ENCODE results near the gene PM20D2.

Gene PM20D2

GRCh38 chr6:89139509-89140346, 6.1 kb upstream of the PM20D2 start (continued):
- TF ChIP-seq HIC1 (tag by site-specific recombination; IDR thresholded peaks at IDR 0.05) = peak; percentile 65; the same call in 1 of the 2 replicates
- no peak for TF ChIP-seq PRDM2 (tag by site-specific recombination; IDR thresholded peaks at IDR 0.05; ENCODE audit: borderline replicate concordance)
- TF ChIP-seq PRDM1 (tag by site-specific recombination; IDR thresholded peaks at IDR 0.05) = peak; percentile 90
- 0 out of 2 replicates have a peak, but pooled peaks have one; percentile 42 for TF ChIP-seq ZNF518A (tag by site-specific recombination; conservative IDR thresholded peaks at IDR 0.05; ENCODE audit: low read depth)
- TF ChIP-seq ZNF362 (tag by site-specific recombination; IDR thresholded peaks at IDR 0.05) = peak; percentile 69; the same call in 1 of the 2 replicates
- TF ChIP-seq ZNF138 (tag by site-specific recombination; IDR thresholded peaks at IDR 0.05; ENCODE audit: borderline replicate concordance) = no peak
- no peak for TF ChIP-seq ZSCAN4 (tag by site-specific recombination; IDR thresholded peaks at IDR 0.05)
- TF ChIP-seq ZSCAN18 (tag by site-specific recombination; IDR thresholded peaks at IDR 0.05) = no peak
- no peak for TF ChIP-seq ZNF324 (tag by site-specific recombination; IDR thresholded peaks at IDR 0.05)
- peak; percentile 34; the same call in 1 of the 2 replicates for TF ChIP-seq ZFHX2 (tag by site-specific recombination; conservative IDR thresholded peaks at IDR 0.05)
- no peak for TF ChIP-seq ZBTB49 (tag by site-specific recombination; IDR thresholded peaks at IDR 0.05; ENCODE audit: low read depth)
- TF ChIP-seq KLF8 (tag by site-specific recombination; IDR thresholded peaks at IDR 0.05) = peak; percentile 85
- peak; percentile 91 for TF ChIP-seq FEZF1 (tag by site-specific recombination; IDR thresholded peaks at IDR 0.05)
- TF ChIP-seq MYNN (tag by site-specific recombination; IDR thresholded peaks at IDR 0.05; ENCODE audit: borderline replicate concordance) = no peak
- TF ChIP-seq ZNF768 (tag by site-specific recombination; IDR thresholded peaks at IDR 0.05) = no peak
